ENCODE measurements around the gene SULT1C3. TPM values are rescaled to one million over a fixed set of nuclear protein-coding genes. Genes with fewer than 3 reads are reported as not detected.

The SULT1C3 gene
- total and polyA plus RNA-seq, 2 of the 13 experiments (the other 11 are each of a cell fraction or from before 2014, with no cell fraction given): not detected

- ChIA-PET CTCF (ENCODE audit: low intra/inter-chr PET ratio, low total read pairs) (no interaction called here), POLR2A (no interaction called here)
- H3K79me2 ChIP-seq (ENCODE audit: insufficient read depth, low read length): no peaks in the 10 kb centered on the region
- no peak overlapping the region for H2AFZ ChIP-seq (ENCODE audit: low read length)
- H3K4me3 ChIP-seq (replicated peaks in 1 of 3; ENCODE audit: insufficient read depth in 1 of 3, low read depth in 2 of 3, low read length in 3 of 3): no peak overlapping the region
- no peaks in the 10 kb centered on the region for H3K36me3 ChIP-seq (replicated peaks in 1 of 2; ENCODE audit: control insufficient read depth in 1 of 2, insufficient read depth in 2 of 2, low read length in 2 of 2)
- BruUV-seq (replicated peaks): no TSS peak
- H3K4me2 ChIP-seq (ENCODE audit: low read depth, low read length): no peak overlapping the region
- H3K9me3 ChIP-seq (ENCODE audit: low read length): peaks cover 6% of the 10 kb centered on the region; the same call in 1 of the 2 replicates
- intact Hi-C loops (cut with micrococcal nuclease; ENCODE audit: unreplicated experiment): no loop called here
- no peaks in the 10 kb centered on the region for H3K4me1 ChIP-seq (ENCODE audit: insufficient read depth, low read length)
- no peaks in the 10 kb centered on the region for H4K20me1 ChIP-seq (ENCODE audit: insufficient read depth, low read length)
- H3K27ac ChIP-seq (ENCODE audit: extremely low read length, insufficient read depth, low read length): no peak overlapping the region
- H3K27me3 ChIP-seq (ENCODE audit: control insufficient read depth in 1 of 2, insufficient read depth in 2 of 2, low read length in 2 of 2): no peaks in the 10 kb centered on the region
- no peak for ATAC-seq
- in situ Hi-C loops (cut with HindIII; ENCODE audit: extremely low pct_ligation_motif_present, low pct_unique_long_range_greater_than_20kb): no loop called here
- no peak for DNase-seq (ENCODE audit: low spot score)
- 59% methylated on average over 6 of the region's 6 CpGs for WGBS (ENCODE audit: low lambda C conversion rate)
- TF ChIP-seq ZNF569 (CRISPR knock-in tag; IDR thresholded peaks at IDR 0.05; ENCODE audit: borderline replicate concordance): no peak
- no peak for TF ChIP-seq DNMT1 (CRISPR knock-in tag; IDR thresholded peaks at IDR 0.05)
- no peak for TF ChIP-seq ZNF251 (CRISPR knock-in tag; IDR thresholded peaks at IDR 0.05)
- TF ChIP-seq EHMT2 (IDR thresholded peaks at IDR 0.05; ENCODE audit: borderline replicate concordance, low read depth, low read length): no peak
- TF ChIP-seq ETS1 (CRISPR knock-in tag; IDR thresholded peaks at IDR 0.05): no peak
- TF ChIP-seq ZNF576 (CRISPR knock-in tag; IDR thresholded peaks at IDR 0.05): no peak
- TF ChIP-seq ZSCAN30 (CRISPR knock-in tag; IDR thresholded peaks at IDR 0.05): no peak
- no peak for TF ChIP-seq ZNF570 (CRISPR knock-in tag; IDR thresholded peaks at IDR 0.05; ENCODE audit: borderline replicate concordance)
- TF ChIP-seq NBN (conservative IDR thresholded peaks at IDR 0.05): no peak
- no peak for TF ChIP-seq PRMT3 (CRISPR knock-in tag; IDR thresholded peaks at IDR 0.05; ENCODE audit: borderline replicate concordance, low read depth)
- no peak for TF ChIP-seq ZNF619 (CRISPR knock-in tag; IDR thresholded peaks at IDR 0.05)
- no peak for TF ChIP-seq FOXK2 (IDR thresholded peaks at IDR 0.05)
- TF ChIP-seq THAP11 (CRISPR knock-in tag; IDR thresholded peaks at IDR 0.05): no peak
- TF ChIP-seq ZNF550 (CRISPR knock-in tag; IDR thresholded peaks at IDR 0.05; ENCODE audit: borderline replicate concordance): no peak
- no peak for TF ChIP-seq DMTF1 (CRISPR knock-in tag; IDR thresholded peaks at IDR 0.05)
- FAIRE-seq: no peak
- no peak overlapping the region for H3K9ac ChIP-seq (ENCODE audit: insufficient read depth, low read depth, low read length)
These were observed 3.0 kb upstream of the SULT1C3 start for GRCh38 chr2:108236676-108237335.

Data from HepG2 (cell line).